HepG2 (cell line): ENCODE measurements around the gene AP3M1. TPM values are rescaled to one million over a fixed set of nuclear protein-coding genes. Genes with fewer than 3 reads are reported as not detected.

Source experiments
- ATAC-seq: fragments of 200-7000 bp; cut with Tn5 transposase; 3 replicates; pipeline ENCODE4 v1.9.1; 2020; ENCODE audit warnings: mild to moderate bottlenecking, moderate library complexity
- BruUV-seq: library from RNA; stranded (reverse); fragments of 400-500 nt; replicated peaks from 2 replicates; lab custom pipeline; 2021; lab: Mats Ljungman, UMichigan
- CTCF ChIA-PET: fragments of 300-600 bp; formaldehyde crosslinking; extraction: SDS; loops from one replicate; lab custom pipeline; 2021; ENCODE audit warnings: low total read pairs, inconsistent platforms, low intra/inter-chr PET ratio; lab: Yijun Ruan, JAX
- POLR2A ChIA-PET: fragments of 350-600 bp; sonication (Branson Sonifier 250); formaldehyde crosslinking; loops from one replicate; lab custom pipeline; 2020; ENCODE audit warnings: antibody characterized with exemption, inconsistent platforms; lab: Yijun Ruan, JAX
- DNase-seq: peaks from one replicate; pipeline ENCODE4 v3.0.0-alpha.2; 2015; ENCODE audit warnings: low spot score
- FAIRE-seq: peaks from 3 replicates; lab custom pipeline; 2011; peaks lifted over from hg19 to GRCh38; lab: Jason Lieb, UNC
- H2AFZ ChIP-seq: one replicate; pipeline ENCODE4 v1.6.1; 2011; ENCODE audit warnings: low read length, inconsistent platforms
- H3K27ac ChIP-seq: fragments of 300-600 bp; 3 replicates; pipeline ENCODE4 v1.8.0; 2011; ENCODE audit warnings: mixed run types, mild to moderate bottlenecking, mixed read lengths, low read length, inconsistent platforms; ENCODE audit not compliant: insufficient read depth; ENCODE audit errors: extremely low read length
- H3K27me3 ChIP-seq, 2 experiments: fragments of 200-600 bp in 1 of 2; 2 replicates in 1 of 2; 3 replicates in 1 of 2; pipeline versions ENCODE4 v1.6.0 to v1.8.0; 2011; ENCODE audit warnings: low read length in 2 of 2, mild to moderate bottlenecking in 2 of 2, moderate library complexity in 2 of 2, inconsistent platforms in 1 of 2; ENCODE audit not compliant: insufficient read depth in 2 of 2, control insufficient read depth in 1 of 2
- H3K36me3 ChIP-seq, 2 experiments: fragments of 200-600 bp in 1 of 2; replicated peaks in 1 of 2; 2 replicates in 1 of 2; 3 replicates in 1 of 2; pipeline versions ENCODE4 v1.5.1 to v1.8.0; 2011; ENCODE audit warnings: low read length in 2 of 2, inconsistent platforms in 1 of 2; ENCODE audit not compliant: insufficient read depth in 2 of 2, control insufficient read depth in 1 of 2
- H3K4me1 ChIP-seq: 2 replicates; pipeline ENCODE4 v1.5.1; 2012; ENCODE audit warnings: low read length, inconsistent platforms; ENCODE audit not compliant: insufficient read depth
- H3K4me2 ChIP-seq: 2 replicates; pipeline ENCODE4 v1.6.0; 2011; ENCODE audit warnings: low read depth, low read length, inconsistent platforms
- H3K4me3 ChIP-seq, 3 experiments: fragments of 200-600 bp in 1 of 3; sonication (generic), shearing (Covaris generic) in 1 of 3; replicated peaks in 1 of 3; 2 replicates each; pipeline ENCODE4 v1.5.1; 2011 to 2016; ENCODE audit warnings: low read length in 3 of 3, inconsistent platforms in 2 of 3, low read depth in 2 of 3, mild to moderate bottlenecking in 2 of 3, control low read depth in 1 of 3, mixed read lengths in 1 of 3; ENCODE audit not compliant: insufficient read depth in 1 of 3
- H3K79me2 ChIP-seq: one replicate; pipeline ENCODE4 v1.6.1; 2011; ENCODE audit warnings: low read length, inconsistent platforms; ENCODE audit not compliant: insufficient read depth
- H3K9ac ChIP-seq: 2 replicates; pipeline ENCODE4 v1.6.0; 2011; ENCODE audit warnings: mild to moderate bottlenecking, low read depth, low read length, inconsistent platforms; ENCODE audit not compliant: insufficient read depth
- H3K9me3 ChIP-seq: 2 replicates; pipeline ENCODE4 v1.5.1; 2012; ENCODE audit warnings: mild to moderate bottlenecking, low read length
- H4K20me1 ChIP-seq: 2 replicates; pipeline ENCODE4 v1.6.0; 2011; ENCODE audit warnings: inconsistent platforms, mild to moderate bottlenecking, low read length, moderate library complexity; ENCODE audit not compliant: insufficient read depth
- ATF1 ChIP-seq: IDR thresholded peaks from 2 replicates; pipeline ENCODE4 v1.6.1; 2016; ENCODE audit warnings: mild to moderate bottlenecking, control low read depth
- BCL6 ChIP-seq: IDR thresholded peaks from 2 replicates; pipeline ENCODE4 v1.6.1; 2016; ENCODE audit warnings: missing genetic modification reagents, missing compliant biosample characterization
- DNMT3B ChIP-seq: conservative IDR thresholded peaks from 2 replicates; pipeline ENCODE4 v1.6.1; 2016; ENCODE audit warnings: missing biosample characterization, control low read depth
- DRAP1 ChIP-seq: IDR thresholded peaks from 2 replicates; pipeline ENCODE4 v1.6.1; 2016; ENCODE audit warnings: missing genetic modification reagents, missing compliant biosample characterization
- E2F5 ChIP-seq: sonication (generic); formaldehyde crosslinking; conservative IDR thresholded peaks from 2 replicates; pipeline ENCODE4 v1.4.0; 2020; ENCODE audit warnings: missing genetic modification reagents
- ELF3 ChIP-seq: IDR thresholded peaks from 2 replicates; pipeline ENCODE4 v1.6.1; 2016; ENCODE audit warnings: missing genetic modification reagents, missing compliant biosample characterization
- ERF ChIP-seq: IDR thresholded peaks from 2 replicates; pipeline ENCODE4 v1.6.1; 2018; ENCODE audit warnings: missing biosample characterization, missing genetic modification reagents
- PRDM10 ChIP-seq: sonication (generic); formaldehyde crosslinking; IDR thresholded peaks from 2 replicates; pipeline ENCODE4 v1.4.0; 2020; ENCODE audit warnings: low read depth, missing genetic modification reagents
- RFX3 ChIP-seq: IDR thresholded peaks from 2 replicates; pipeline ENCODE4 v1.6.1; 2016; ENCODE audit warnings: missing biosample characterization, missing genetic modification reagents
- RFX5 ChIP-seq: IDR thresholded peaks from 2 replicates; pipeline ENCODE4 v1.6.1; 2011; ENCODE audit warnings: low read depth, low read length, improper control_type of control experiment
- TGIF2 ChIP-seq: IDR thresholded peaks from 2 replicates; pipeline ENCODE4 v1.6.1; 2016; ENCODE audit warnings: control low read depth, missing compliant biosample characterization
- ZNF280D ChIP-seq: sonication (generic); formaldehyde crosslinking; IDR thresholded peaks from 2 replicates; pipeline ENCODE4 v1.5.1; 2020; ENCODE audit warnings: mild to moderate bottlenecking, missing genetic modification reagents
- ZNF350 ChIP-seq: sonication (generic); formaldehyde crosslinking; IDR thresholded peaks from 2 replicates; pipeline ENCODE4 v1.4.0; 2020; ENCODE audit warnings: mild to moderate bottlenecking, low read depth, missing genetic modification reagents, borderline replicate concordance
- ZNF367 ChIP-seq: sonication (generic); formaldehyde crosslinking; IDR thresholded peaks from 2 replicates; pipeline ENCODE4 v1.4.0; 2020; ENCODE audit warnings: missing genetic modification reagents, borderline replicate concordance
- ZNF550 ChIP-seq: sonication (generic); formaldehyde crosslinking; IDR thresholded peaks from 2 replicates; pipeline ENCODE4 v1.4.0; 2020; ENCODE audit warnings: mild to moderate bottlenecking, missing genetic modification reagents, borderline replicate concordance
- ZNF615 ChIP-seq: sonication (generic); formaldehyde crosslinking; IDR thresholded peaks from 2 replicates; pipeline ENCODE4 v1.5.0; 2020; ENCODE audit warnings: mild to moderate bottlenecking, missing genetic modification reagents, borderline replicate concordance
- WGBS: methylation state at CpG from one replicate; pipeline ENCODE4 v1.1.6; 2017; ENCODE audit warnings: low lambda C conversion rate; 5-methylcytosine and 5-hydroxymethylcytosine counted together
- in situ Hi-C: cut with HindIII; loops from 2 replicates; pipeline ENCODE4 v1.10.0; 2017; ENCODE audit warnings: low pct_unique_long_range_greater_than_20kb; ENCODE audit not compliant: extremely low pct_ligation_motif_present
- intact Hi-C: fragments of 100-400 bp; cut with micrococcal nuclease; formaldehyde crosslinking; loops from one replicate; pipeline ENCODE4 v1.10.0; 2022; ENCODE audit not compliant: unreplicated experiment
- polyA plus RNA-seq, 8 experiments: library from polyadenylated mRNA; depleted of rRNA in 3 of 8; stranded (reverse) in 7 of 8; unstranded in 1 of 8; fragments of >200 nt; fragmentation: Illumina TruSeq in 4 of 8; extraction: Trizol in 4 of 8; gene quantifications; 2 replicates each; pipeline versions ENCODE4 v1.2.1 to v1.2.3, GENCODE V29; 2011 to 2016; ENCODE audit warnings: low read depth in 4 of 8, missing spikeins in 1 of 8, mixed read lengths in 1 of 8; ENCODE audit not compliant: insufficient read depth in 1 of 8
- total RNA-seq, 5 experiments: library from RNA; depleted of rRNA; stranded (reverse); fragments of >200 nt; fragmentation: Illumina TruSeq; extraction: Trizol; gene quantifications; 2 replicates each; pipeline ENCODE4 v1.2.3, GENCODE V29; 2016; ENCODE audit warnings: low read depth in 1 of 5

Gene AP3M1
- total and polyA plus RNA-seq, 2 of the 13 experiments (the other 11 are each of a cell fraction or from before 2014, with no cell fraction given) = 29.0 to 31.6 TPM

GRCh38 chr10:74077416-74077815 is 73.2 kb downstream of the AP3M1 start:
- Histone ChIP-seq H3K27me3 (no peaks in the 10 kb centered on the region), H3K79me2 (no peaks in the 10 kb centered on the region), H2AFZ (no peak overlapping the region), H3K9ac (no peak overlapping the region), H4K20me1 (no peaks in the 10 kb centered on the region), H3K27ac (no peak overlapping the region), H3K36me3 (peaks cover 6 to 24% of the 10 kb centered on the region in 2 experiments), H3K9me3 (no peaks in the 10 kb centered on the region), H3K4me1 (no peaks in the 10 kb centered on the region), H3K4me3 (no peak overlapping the region), H3K4me2 (no peak overlapping the region)
- CTCF ChIA-PET = no interaction called here
- FAIRE-seq = no peak
- ATAC-seq = no peak
- POLR2A ChIA-PET = no interaction called here
- BruUV-seq = no TSS peak
- 94% methylated on average over 4 of the region's 4 CpGs for WGBS
- intact Hi-C loops (no loop called here), in situ Hi-C loops (no loop called here)
- DNase-seq = no peak
- TF ChIP-seq ATF1 (CRISPR knock-in tag) (no peak), TGIF2 (CRISPR knock-in tag) (no peak), ZNF350 (no peak), PRDM10 (CRISPR knock-in tag) (no peak), ZNF550 (CRISPR knock-in tag) (no peak), ZNF615 (CRISPR knock-in tag) (no peak), RFX5 (no peak), E2F5 (no peak), ERF (CRISPR knock-in tag) (no peak), DRAP1 (CRISPR knock-in tag) (no peak), BCL6 (CRISPR knock-in tag) (no peak), RFX3 (CRISPR knock-in tag) (no peak), ZNF280D (CRISPR knock-in tag) (no peak), DNMT3B (CRISPR knock-in tag) (no peak), ZNF367 (CRISPR knock-in tag) (no peak), ELF3 (CRISPR knock-in tag) (no peak)
